HepG2 (cell line): ENCODE measurements around the gene GRIK4. TPM values are rescaled to one million over a fixed set of nuclear protein-coding genes. Genes with fewer than 3 reads are reported as not detected.

Experiments
- ATAC-seq: fragments of 200-7000 bp; cut with Tn5 transposase; 3 replicates; pipeline ENCODE4 v1.9.1; 2020; ENCODE audit warnings: mild to moderate bottlenecking, moderate library complexity
- BruUV-seq: library from RNA; stranded (reverse); fragments of 400-500 nt; replicated peaks from 2 replicates; lab custom pipeline; 2021; lab: Mats Ljungman, UMichigan
- CTCF ChIA-PET: fragments of 300-600 bp; formaldehyde crosslinking; extraction: SDS; loops from one replicate; lab custom pipeline; 2021; ENCODE audit warnings: low total read pairs, inconsistent platforms, low intra/inter-chr PET ratio; lab: Yijun Ruan, JAX
- POLR2A ChIA-PET: fragments of 350-600 bp; sonication (Branson Sonifier 250); formaldehyde crosslinking; loops from one replicate; lab custom pipeline; 2020; ENCODE audit warnings: antibody characterized with exemption, inconsistent platforms; lab: Yijun Ruan, JAX
- DNase-seq: peaks from one replicate; pipeline ENCODE4 v3.0.0-alpha.2; 2015; ENCODE audit warnings: low spot score
- FAIRE-seq: peaks from 3 replicates; lab custom pipeline; 2011; peaks lifted over from hg19 to GRCh38; lab: Jason Lieb, UNC
- H2AFZ ChIP-seq: one replicate; pipeline ENCODE4 v1.6.1; 2011; ENCODE audit warnings: low read length, inconsistent platforms
- H3K27ac ChIP-seq: fragments of 300-600 bp; 3 replicates; pipeline ENCODE4 v1.8.0; 2011; ENCODE audit warnings: mixed run types, mild to moderate bottlenecking, mixed read lengths, low read length, inconsistent platforms; ENCODE audit not compliant: insufficient read depth; ENCODE audit errors: extremely low read length
- H3K27me3 ChIP-seq, 2 experiments: fragments of 200-600 bp in 1 of 2; 2 replicates in 1 of 2; 3 replicates in 1 of 2; pipeline versions ENCODE4 v1.6.0 to v1.8.0; 2011; ENCODE audit warnings: low read length in 2 of 2, mild to moderate bottlenecking in 2 of 2, moderate library complexity in 2 of 2, inconsistent platforms in 1 of 2; ENCODE audit not compliant: insufficient read depth in 2 of 2, control insufficient read depth in 1 of 2
- H3K36me3 ChIP-seq, 2 experiments: fragments of 200-600 bp in 1 of 2; replicated peaks in 1 of 2; 2 replicates in 1 of 2; 3 replicates in 1 of 2; pipeline versions ENCODE4 v1.5.1 to v1.8.0; 2011; ENCODE audit warnings: low read length in 2 of 2, inconsistent platforms in 1 of 2; ENCODE audit not compliant: insufficient read depth in 2 of 2, control insufficient read depth in 1 of 2
- H3K4me1 ChIP-seq: 2 replicates; pipeline ENCODE4 v1.5.1; 2012; ENCODE audit warnings: low read length, inconsistent platforms; ENCODE audit not compliant: insufficient read depth
- H3K4me2 ChIP-seq: 2 replicates; pipeline ENCODE4 v1.6.0; 2011; ENCODE audit warnings: low read depth, low read length, inconsistent platforms
- H3K4me3 ChIP-seq, 3 experiments: fragments of 200-600 bp in 1 of 3; sonication (generic), shearing (Covaris generic) in 1 of 3; replicated peaks in 1 of 3; 2 replicates each; pipeline ENCODE4 v1.5.1; 2011 to 2016; ENCODE audit warnings: low read length in 3 of 3, inconsistent platforms in 2 of 3, low read depth in 2 of 3, mild to moderate bottlenecking in 2 of 3, control low read depth in 1 of 3, mixed read lengths in 1 of 3; ENCODE audit not compliant: insufficient read depth in 1 of 3
- H3K79me2 ChIP-seq: one replicate; pipeline ENCODE4 v1.6.1; 2011; ENCODE audit warnings: low read length, inconsistent platforms; ENCODE audit not compliant: insufficient read depth
- H3K9ac ChIP-seq: 2 replicates; pipeline ENCODE4 v1.6.0; 2011; ENCODE audit warnings: mild to moderate bottlenecking, low read depth, low read length, inconsistent platforms; ENCODE audit not compliant: insufficient read depth
- H3K9me3 ChIP-seq: 2 replicates; pipeline ENCODE4 v1.5.1; 2012; ENCODE audit warnings: mild to moderate bottlenecking, low read length
- H4K20me1 ChIP-seq: 2 replicates; pipeline ENCODE4 v1.6.0; 2011; ENCODE audit warnings: inconsistent platforms, mild to moderate bottlenecking, low read length, moderate library complexity; ENCODE audit not compliant: insufficient read depth
- GABPA ChIP-seq, 2 experiments: IDR thresholded peaks; 2 replicates each; pipeline ENCODE4 v1.6.1; 2011 to 2016; ENCODE audit warnings: low read depth in 2 of 2, low read length in 1 of 2, missing biosample characterization in 1 of 2, missing genetic modification characterization in 1 of 2
- RBAK ChIP-seq: sonication (generic); formaldehyde crosslinking; IDR thresholded peaks from 2 replicates; pipeline ENCODE4 v1.5.1; 2020; ENCODE audit warnings: mild to moderate bottlenecking, missing genetic modification reagents
- STAT6 ChIP-seq: sonication (generic); formaldehyde crosslinking; IDR thresholded peaks from 2 replicates; pipeline ENCODE4 v1.4.0; 2020; ENCODE audit warnings: missing genetic modification reagents, mild to moderate bottlenecking, borderline replicate concordance
- ZNF747 ChIP-seq: sonication (generic); formaldehyde crosslinking; IDR thresholded peaks from 2 replicates; pipeline ENCODE4 v1.8.1; 2023; ENCODE audit warnings: missing genetic modification reagents, mild to moderate bottlenecking, borderline replicate concordance
- WGBS: methylation state at CpG from one replicate; pipeline ENCODE4 v1.1.6; 2017; ENCODE audit warnings: low lambda C conversion rate; 5-methylcytosine and 5-hydroxymethylcytosine counted together
- in situ Hi-C: cut with HindIII; loops from 2 replicates; pipeline ENCODE4 v1.10.0; 2017; ENCODE audit warnings: low pct_unique_long_range_greater_than_20kb; ENCODE audit not compliant: extremely low pct_ligation_motif_present
- intact Hi-C: fragments of 100-400 bp; cut with micrococcal nuclease; formaldehyde crosslinking; loops from one replicate; pipeline ENCODE4 v1.10.0; 2022; ENCODE audit not compliant: unreplicated experiment
- polyA plus RNA-seq, 8 experiments: library from polyadenylated mRNA; depleted of rRNA in 3 of 8; stranded (reverse) in 7 of 8; unstranded in 1 of 8; fragments of >200 nt; fragmentation: Illumina TruSeq in 4 of 8; extraction: Trizol in 4 of 8; gene quantifications; 2 replicates each; pipeline versions ENCODE4 v1.2.1 to v1.2.3, GENCODE V29; 2011 to 2016; ENCODE audit warnings: low read depth in 4 of 8, missing spikeins in 1 of 8, mixed read lengths in 1 of 8; ENCODE audit not compliant: insufficient read depth in 1 of 8
- total RNA-seq, 5 experiments: library from RNA; depleted of rRNA; stranded (reverse); fragments of >200 nt; fragmentation: Illumina TruSeq; extraction: Trizol; gene quantifications; 2 replicates each; pipeline ENCODE4 v1.2.3, GENCODE V29; 2016; ENCODE audit warnings: low read depth in 1 of 5

The GRIK4 gene
- total and polyA plus RNA-seq, 2 of the 13 experiments (the other 11 are each of a cell fraction or from before 2014, with no cell fraction given), result 0.04 to 0.07 TPM

DNA sequence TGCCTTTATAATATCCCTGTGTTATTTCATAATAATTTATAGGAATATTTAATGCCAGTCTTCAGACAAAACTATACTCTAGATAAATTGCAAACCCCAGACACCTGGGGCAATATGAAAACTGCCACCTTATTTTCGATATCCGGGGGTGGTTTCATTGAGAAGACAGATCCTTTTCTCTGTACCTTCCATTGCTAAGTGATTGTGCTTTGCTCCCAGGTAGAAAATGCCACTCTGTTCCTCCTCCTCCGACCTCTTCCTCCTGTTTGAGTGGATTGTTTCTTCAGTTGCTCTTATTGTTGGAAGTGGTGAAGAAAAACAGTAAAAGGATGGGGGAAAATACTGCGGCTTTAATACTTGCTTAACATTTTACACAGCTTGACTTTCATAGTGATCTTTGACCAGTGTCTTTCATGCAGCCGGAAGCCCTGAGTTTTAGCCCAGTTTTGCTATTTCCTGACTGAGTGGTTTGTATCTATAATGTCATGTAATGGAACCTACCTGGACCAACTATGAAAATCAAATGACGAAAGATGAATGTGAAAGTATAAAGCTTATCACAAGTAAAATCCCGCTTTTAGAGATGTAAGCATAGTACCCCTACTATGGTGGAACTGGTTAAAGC lies 5.6 kb upstream of the GRIK4 start:
- Histone ChIP-seq H3K27me3 (peaks cover 0 to 42% of the 10 kb centered on the region in 2 experiments; a peak in 3 of 5 replicates), H3K4me3 (0 out of 6 replicates have a peak overlapping the region, but pooled peaks of 1 of the 3 experiments have one; percentile 20), H3K9ac (no peak overlapping the region), H3K4me2 (peak overlapping the region; percentile 48), H4K20me1 (no peaks in the 10 kb centered on the region), H3K9me3 (no peaks in the 10 kb centered on the region), H3K36me3 (no peaks in the 10 kb centered on the region), H3K4me1 (peaks cover 13% of the 10 kb centered on the region), H3K27ac (no peak overlapping the region), H2AFZ (no peak overlapping the region), H3K79me2 (no peaks in the 10 kb centered on the region)
- ChIA-PET CTCF (no interaction called here), POLR2A (no interaction called here)
- intact Hi-C loops (no loop called here), in situ Hi-C loops (no loop called here)
- FAIRE-seq, result no peak
- no peak for DNase-seq
- TF ChIP-seq GABPA (IDR thresholded peaks at IDR 0.05; ENCODE audit: low read depth, low read length) (no peak), GABPA (CRISPR knock-in tag; IDR thresholded peaks at IDR 0.05; ENCODE audit: low read depth) (0 out of 2 replicates have a peak, but pooled peaks have one; percentile 11), RBAK (CRISPR knock-in tag) (no peak)
- no TSS peak for BruUV-seq
- WGBS, result 13% methylated on average over 7 of the region's 7 CpGs
- peak; percentile 20; the same call in 1 of the 3 replicates for ATAC-seq

GRCh38 chr11:120509346-120510053 lies 2.0 kb upstream of the GRIK4 start:
- no peak overlapping the region for H3K4me2 ChIP-seq
- CTCF ChIA-PET, result interaction anchor here (3.2 kb wide), 1 partner anchor 175 kb away, joined by 33 read pairs; no protein-coding TSS in a partner anchor
- no peak for DNase-seq
- intact Hi-C loops (loop anchor here (2.0 to 10.0 kb wide), 3 partner anchors 295 to 603 kb away; no protein-coding TSS in a partner anchor), in situ Hi-C loops (loop anchor here (5.0 to 10.0 kb wide), 3 partner anchors 178 to 443 kb away; no protein-coding TSS in a partner anchor)
- no peak overlapping the region for H3K4me3 ChIP-seq
- no peak for FAIRE-seq
- peaks cover 2 to 65% of the 10 kb centered on the region in 2 experiments for H3K27me3 ChIP-seq
- no peaks in the 10 kb centered on the region for H3K36me3 ChIP-seq
- H2AFZ ChIP-seq, result no peak overlapping the region
- ATAC-seq, result no peak
- no peak overlapping the region for H3K9ac ChIP-seq
- 29% methylated on average over 7 of the region's 7 CpGs for WGBS
- BruUV-seq, result no TSS peak
- POLR2A ChIA-PET, result no interaction called here
- peaks cover 13% of the 10 kb centered on the region for H3K4me1 ChIP-seq
- H3K9me3 ChIP-seq, result no peaks in the 10 kb centered on the region
- H4K20me1 ChIP-seq, result no peaks in the 10 kb centered on the region
- H3K27ac ChIP-seq, result no peak overlapping the region
- no peaks in the 10 kb centered on the region for H3K79me2 ChIP-seq
- TF ChIP-seq STAT6 (no peak), ZNF747 (no peak)
